Forelimb muscle (tissue), 1 donor: Measurements from ENCODE around the gene ISYNA1. TPM values are rescaled to one million over a fixed set of nuclear protein-coding genes. Genes with fewer than 3 reads are reported as not detected.
A peak's percentile ranks its signal among the peaks of the same experiment; 100 is the strongest.

Experiments
- DNase-seq: peaks from one replicate; pipeline ENCODE4 v3.0.0-alpha.2; 2013; ENCODE audit warnings: low read depth
- polyA plus RNA-seq: library from polyadenylated mRNA; unstranded; fragments of 120-200 nt; gene quantifications from one replicate; pipeline ENCODE4 v1.2.1, GENCODE V29; 2013; ENCODE audit not compliant: insufficient read length

ISYNA1 gene
- 164 TPM for polyA plus RNA-seq

DNA sequence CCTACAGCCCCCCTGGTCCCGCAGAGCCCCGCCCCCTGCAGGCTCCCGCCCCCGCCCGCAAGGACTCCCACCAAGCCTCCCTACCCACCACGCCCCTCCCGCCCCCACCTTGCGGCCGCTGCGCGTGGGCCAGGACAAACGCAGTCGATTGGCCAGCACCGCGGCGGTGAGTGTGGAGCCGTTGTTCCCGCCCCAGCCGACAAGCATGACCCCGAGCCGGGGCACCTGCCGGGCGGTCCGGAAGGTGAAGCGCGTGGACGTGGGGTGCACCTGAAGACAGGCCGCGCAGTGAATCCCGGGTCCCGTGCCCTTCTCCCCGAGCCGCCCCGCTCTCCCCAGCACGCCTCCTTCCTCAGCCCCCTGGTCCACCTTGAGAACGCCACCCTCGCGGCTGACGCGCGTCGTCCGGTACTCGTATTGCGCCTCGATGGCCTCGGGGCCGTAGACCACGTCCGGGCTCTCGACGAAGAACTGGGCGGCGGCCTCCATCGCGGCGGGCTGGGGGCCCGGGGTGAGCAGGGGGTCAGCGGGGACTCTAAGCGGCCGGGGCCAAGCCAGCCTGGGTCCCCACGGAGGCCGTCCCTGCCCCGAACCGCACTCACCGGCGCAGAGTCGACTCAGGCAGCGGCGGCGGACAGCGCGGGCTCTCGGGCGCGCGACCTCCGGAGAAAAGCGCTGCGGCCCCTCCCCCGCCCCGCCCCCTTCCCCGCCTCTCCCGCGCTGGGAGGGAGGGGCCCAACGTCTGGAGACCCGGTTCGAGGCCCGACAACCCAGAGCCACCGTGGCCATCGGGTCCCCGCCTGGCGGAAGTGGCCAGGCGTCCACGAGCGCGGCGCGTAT lies at the start of gene ISYNA1:
ISYNA1 (minus strand) TSS at position 643 of the 840 bp plus-strand sequence; CDS start at position 489, 154 bp downstream.
- DNase-seq = no peak

GRCh38 chr19:18486746-18487145 lies 48.8 kb upstream of the ISYNA1 start:
- no peak for DNase-seq

DNA sequence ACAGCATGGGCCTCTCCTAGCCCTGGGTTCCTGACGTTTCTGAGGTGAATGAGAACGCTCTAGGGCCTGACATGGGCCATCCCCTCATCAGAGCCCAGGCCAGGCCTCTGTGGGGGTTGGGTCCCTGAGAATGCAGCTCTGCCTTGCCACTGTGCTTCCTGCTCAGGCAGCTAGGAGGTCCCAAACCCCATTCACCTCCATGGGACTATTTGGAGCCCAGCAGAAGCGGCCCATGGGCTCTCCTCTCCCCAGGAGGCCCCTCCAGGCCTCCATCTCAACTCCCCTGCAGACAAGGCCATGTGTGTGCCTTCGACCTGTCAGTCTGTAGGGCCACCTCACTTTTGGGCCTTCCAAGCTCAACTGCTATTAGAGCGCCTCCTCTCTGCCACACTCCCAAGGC lies 47.1 kb upstream of the ISYNA1 start:
- DNase-seq = no peak

- DNase-seq = no peak
Measured at GRCh38 chr19:18483119-18483890, 45.4 kb upstream of the ISYNA1 start.

DNA sequence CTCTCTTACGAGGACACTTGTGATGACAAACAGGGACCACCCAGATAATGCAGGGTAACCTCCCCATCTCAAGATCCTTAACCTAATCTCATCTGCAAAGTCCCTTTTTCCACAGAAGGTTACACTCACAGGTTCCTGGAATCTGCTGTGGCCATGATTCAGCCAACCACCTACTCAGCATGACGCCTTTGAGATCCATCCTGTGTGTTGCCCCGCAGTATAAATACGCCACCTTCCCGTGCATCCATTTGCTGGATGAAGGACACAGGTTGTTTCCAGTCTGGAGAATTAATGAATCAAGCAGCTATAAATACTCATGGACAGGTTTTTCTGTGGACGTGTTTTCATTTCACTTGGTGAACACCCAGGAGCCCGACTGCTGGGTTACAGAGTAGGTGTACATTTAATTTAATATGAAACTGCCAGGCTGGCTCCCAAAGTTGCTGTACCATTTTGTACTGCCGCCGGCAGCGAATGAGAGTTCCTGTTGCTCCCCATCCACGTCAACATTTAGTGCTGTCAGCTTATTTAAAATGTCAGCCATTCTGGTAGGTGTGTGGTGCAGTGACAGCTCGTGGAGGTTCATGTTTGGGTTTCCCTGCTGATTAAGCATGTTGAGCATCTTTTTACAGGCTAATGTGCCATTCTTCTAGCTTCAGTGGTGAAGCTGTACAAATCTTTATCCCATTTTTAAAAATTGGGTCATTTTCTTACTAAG lies 43.7 kb upstream of the ISYNA1 start:
- DNase-seq = no peak

GRCh38 chr19:18480006-18480691 lies 42.2 kb upstream of the ISYNA1 start:
- DNase-seq = peak; percentile 32

GRCh38 chr19:18478545-18479311 lies 40.8 kb upstream of the ISYNA1 start:
- peak; percentile 39 for DNase-seq

GRCh38 chr19:18477974-18478373 lies 40.0 kb upstream of the ISYNA1 start:
- no peak for DNase-seq

GRCh38 chr19:18477042-18477779 lies 39.3 kb upstream of the ISYNA1 start:
- DNase-seq = no peak

- DNase-seq = no peak
Measured at GRCh38 chr19:18476507-18477041, 38.6 kb upstream of the ISYNA1 start.

DNA sequence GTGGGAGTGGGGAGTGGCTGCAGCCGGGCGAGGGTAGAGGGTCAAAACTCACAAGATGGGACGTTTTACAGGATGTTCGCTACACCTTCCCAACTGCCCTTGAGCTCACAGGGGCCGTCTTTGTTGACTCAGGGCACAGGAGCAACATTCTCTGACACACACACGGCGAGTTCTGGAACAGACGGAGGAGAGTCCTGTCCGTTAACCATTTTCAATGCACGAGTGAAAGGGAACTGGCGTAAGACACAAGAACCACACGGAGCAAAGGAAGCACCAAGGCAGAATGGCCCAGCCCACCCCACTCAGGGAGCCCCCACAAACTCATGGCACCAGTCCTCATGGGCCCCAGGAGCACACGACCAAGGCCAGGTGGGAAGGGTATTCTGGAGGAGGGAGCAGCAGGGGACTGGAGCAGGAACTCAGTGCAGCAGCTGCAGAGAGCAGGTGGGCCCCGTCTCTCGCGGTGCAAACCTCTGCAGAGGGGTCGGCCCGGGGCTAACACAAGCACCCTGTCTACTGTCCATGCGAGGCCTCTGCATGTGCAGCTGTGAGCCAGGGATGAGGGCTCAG lies 37.9 kb upstream of the ISYNA1 start:
- no peak for DNase-seq

DNA sequence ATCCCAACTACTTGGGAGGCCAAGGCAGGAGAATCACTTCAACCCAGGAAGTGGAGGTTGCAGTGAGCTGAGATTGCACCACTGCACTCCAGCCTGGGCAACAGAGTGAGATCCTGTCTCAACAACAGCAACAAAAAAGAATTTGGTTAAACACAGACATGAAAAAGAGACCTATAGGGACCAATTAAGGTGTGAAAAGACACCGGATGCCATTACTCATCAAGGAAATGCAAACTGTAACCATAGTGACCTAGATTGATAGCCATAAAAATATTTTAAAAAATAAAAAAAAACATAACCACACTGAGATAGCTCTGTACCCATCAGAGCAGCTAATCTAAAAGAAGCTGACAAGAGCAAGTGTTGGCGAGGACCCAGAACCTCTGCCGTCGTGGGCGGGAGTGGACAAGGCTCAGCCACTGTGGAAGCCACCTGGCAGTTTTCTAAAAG lies 37.1 kb upstream of the ISYNA1 start:
- no peak for DNase-seq

- no peak for DNase-seq
Measured at GRCh38 chr19:18474366-18474887, 36.5 kb upstream of the ISYNA1 start.

- DNase-seq = no peak
Measured at GRCh38 chr19:18473706-18474087, 35.8 kb upstream of the ISYNA1 start.

DNA sequence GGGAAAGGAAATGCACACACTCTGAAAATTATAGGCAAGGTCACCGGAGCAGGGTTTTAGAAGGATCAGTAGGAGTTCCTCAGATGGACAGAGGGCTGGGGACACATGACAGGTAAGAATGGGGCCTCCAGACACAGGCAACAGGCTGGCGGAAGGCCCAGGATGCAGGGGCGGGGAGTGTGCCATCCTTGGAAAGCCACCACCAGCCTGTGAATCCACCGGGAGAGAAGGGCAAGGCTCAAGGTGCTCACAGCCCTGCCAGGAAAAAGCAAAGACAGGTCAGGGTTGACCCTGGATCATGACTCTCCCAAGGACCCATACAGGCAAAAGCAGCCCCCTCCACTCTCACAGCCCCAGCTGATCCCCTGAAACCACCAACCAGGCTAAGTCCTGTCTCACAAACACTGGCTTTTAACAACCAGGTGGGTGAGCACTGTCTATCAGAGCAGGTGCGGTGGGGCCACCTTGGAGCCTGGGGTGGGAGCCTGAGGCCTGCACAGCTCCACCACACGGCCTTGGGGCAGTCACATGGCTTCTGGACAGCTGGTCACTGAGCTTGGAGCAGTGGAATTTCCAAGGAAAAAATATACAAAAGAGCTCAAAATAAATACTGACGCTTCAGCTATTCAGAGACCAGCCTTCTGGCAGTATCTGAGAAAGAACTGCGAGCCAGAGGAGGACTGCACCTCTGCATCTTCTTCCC lies 35.2 kb upstream of the ISYNA1 start:
- DNase-seq = no peak

GRCh38 chr19:18470787-18471186 lies 32.9 kb upstream of the ISYNA1 start:
- DNase-seq = no peak

- DNase-seq = no peak
Measured at GRCh38 chr19:18469069-18469846, 31.3 kb upstream of the ISYNA1 start.

GRCh38 chr19:18468517-18468916 lies 30.6 kb upstream of the ISYNA1 start:
- no peak for DNase-seq
